ENCODE results near the gene HNMT. TPM values are rescaled to one million over a fixed set of nuclear protein-coding genes. Genes with fewer than 3 reads are reported as not detected.

Gene HNMT
- total RNA-seq, 4 donors from 2014 or later = 18.1 to 63.9 (median 31.5) TPM

DNA sequence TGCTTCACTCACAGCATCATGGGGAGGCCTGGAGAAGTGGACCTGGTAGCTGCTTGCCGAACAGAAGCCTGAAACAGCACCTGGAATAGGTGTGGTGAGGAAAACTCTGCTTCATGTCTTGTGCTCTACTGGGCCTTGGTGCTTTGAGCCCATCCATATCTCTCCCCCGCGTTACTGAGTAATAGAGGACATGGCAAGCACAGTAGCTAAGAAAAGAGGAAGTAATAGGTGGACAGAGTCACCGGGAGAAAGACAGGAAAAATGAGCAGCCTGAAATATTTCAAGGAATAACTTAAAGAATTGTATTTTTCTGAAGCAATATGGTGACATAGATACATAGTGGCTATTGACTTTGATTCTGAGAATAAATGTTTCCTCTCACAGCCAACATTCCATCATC is 14.0 kb upstream of the HNMT start:
- Histone ChIP-seq H3K9me3 (no peaks in the 10 kb centered on the region), H3K27ac (no peak overlapping the region), H3K27me3 (no peaks in the 10 kb centered on the region), H3K4me3 (no peak overlapping the region), H3K4me1 (no peaks in the 10 kb centered on the region), H3K36me3 (no peaks in the 10 kb centered on the region)
- DNase-seq (ENCODE audit: low spot score in 2 of 2) = no peak
- 88 to 92% methylated on average over 4 of the region's 4 CpGs for WGBS, 2 donors
- TF ChIP-seq, protein P1, sequence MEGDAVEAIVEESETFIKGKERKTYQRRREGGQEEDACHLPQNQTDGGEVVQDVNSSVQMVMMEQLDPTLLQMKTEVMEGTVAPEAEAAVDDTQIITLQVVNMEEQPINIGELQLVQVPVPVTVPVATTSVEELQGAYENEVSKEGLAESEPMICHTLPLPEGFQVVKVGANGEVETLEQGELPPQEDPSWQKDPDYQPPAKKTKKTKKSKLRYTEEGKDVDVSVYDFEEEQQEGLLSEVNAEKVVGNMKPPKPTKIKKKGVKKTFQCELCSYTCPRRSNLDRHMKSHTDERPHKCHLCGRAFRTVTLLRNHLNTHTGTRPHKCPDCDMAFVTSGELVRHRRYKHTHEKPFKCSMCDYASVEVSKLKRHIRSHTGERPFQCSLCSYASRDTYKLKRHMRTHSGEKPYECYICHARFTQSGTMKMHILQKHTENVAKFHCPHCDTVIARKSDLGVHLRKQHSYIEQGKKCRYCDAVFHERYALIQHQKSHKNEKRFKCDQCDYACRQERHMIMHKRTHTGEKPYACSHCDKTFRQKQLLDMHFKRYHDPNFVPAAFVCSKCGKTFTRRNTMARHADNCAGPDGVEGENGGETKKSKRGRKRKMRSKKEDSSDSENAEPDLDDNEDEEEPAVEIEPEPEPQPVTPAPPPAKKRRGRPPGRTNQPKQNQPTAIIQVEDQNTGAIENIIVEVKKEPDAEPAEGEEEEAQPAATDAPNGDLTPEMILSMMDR (IDR thresholded peaks at IDR 0.05) = no peak
- no peak for TF ChIP-seq EP300 (IDR thresholded peaks at IDR 0.05)
- TF ChIP-seq POLR2A (IDR thresholded peaks at IDR 0.05) = no peak

DNA sequence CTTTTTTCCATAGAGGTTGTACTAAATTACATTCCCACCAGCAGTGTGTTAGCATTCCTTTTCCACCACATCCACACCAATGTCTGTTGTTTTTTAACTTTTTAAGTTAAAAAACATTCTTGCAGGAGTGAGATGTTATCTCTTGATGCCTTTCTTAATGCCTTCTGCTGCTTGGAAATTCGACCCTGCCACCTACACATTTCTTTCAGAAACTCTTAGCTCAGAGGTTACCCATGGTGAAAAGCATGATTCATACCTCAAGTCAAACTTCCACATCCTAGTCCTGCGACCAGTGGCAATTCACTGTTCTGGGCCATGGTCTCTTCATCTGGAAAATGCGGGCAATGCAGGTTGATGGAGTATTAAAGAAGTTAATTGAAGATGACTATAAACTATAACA is 12.7 kb upstream of the HNMT start:
- TF ChIP-seq EP300 (IDR thresholded peaks at IDR 0.05) = no peak
- TF ChIP-seq POLR2A (IDR thresholded peaks at IDR 0.05) = no peak
- TF ChIP-seq, protein P1 (IDR thresholded peaks at IDR 0.05) = no peak
- 80 to 82% methylated on average over 3 of the region's 3 CpGs for WGBS, 2 donors
- Histone ChIP-seq H3K9me3 (no peaks in the 10 kb centered on the region), H3K36me3 (no peaks in the 10 kb centered on the region), H3K4me1 (no peaks in the 10 kb centered on the region), H3K27me3 (no peaks in the 10 kb centered on the region), H3K4me3 (no peak overlapping the region), H3K27ac (no peak overlapping the region)
- DNase-seq (ENCODE audit: low spot score in 2 of 2) = no peak

DNA sequence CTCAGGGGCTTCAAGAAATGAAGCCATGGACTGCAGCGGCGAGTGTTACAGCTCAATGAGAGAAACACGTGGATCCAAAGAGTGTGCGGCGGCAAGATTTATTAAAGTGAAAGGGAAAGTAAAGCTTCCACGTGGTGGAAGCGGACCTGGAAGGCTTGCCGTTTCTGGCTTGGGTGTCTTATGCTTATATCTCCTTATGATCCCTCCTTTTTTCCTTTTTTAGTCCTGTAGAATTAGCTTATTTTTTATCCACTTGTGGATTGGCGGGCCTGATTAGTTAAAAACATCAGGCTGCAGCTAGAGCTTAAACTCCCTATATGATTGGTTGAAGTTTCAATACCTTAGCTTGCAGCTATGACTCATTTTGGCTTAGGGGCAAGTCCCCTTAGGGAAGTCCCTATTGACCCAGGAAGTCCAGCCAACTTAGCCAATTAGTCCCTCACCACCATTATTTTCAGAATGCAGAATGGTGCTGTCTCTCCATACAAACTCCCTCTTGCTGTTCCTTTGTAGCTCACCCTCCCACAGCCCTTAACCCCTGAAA is 11.6 kb upstream of the HNMT start:
- WGBS, 2 donors = 70 to 93% methylated on average over 9 of the region's 9 CpGs

DNA sequence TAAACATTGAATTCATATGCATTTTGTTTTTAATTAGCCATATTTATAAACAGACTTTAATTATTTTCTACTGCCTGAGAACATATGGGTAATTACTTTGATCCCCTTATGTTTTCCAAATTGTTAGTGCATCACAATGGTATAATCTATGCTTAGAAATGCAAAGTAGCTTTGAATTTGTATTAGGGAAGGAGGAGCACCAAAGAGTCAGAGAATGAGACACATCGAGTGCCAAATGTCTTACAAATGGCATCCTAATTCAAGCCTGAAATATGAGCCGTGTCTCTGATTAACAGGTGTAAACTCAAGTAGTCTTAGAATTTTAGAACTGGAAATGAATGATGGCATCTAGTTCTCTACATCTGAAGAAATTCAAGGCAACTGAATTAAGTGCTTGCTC is 8.7 kb upstream of the HNMT start:
- Histone ChIP-seq H3K4me1 (no peaks in the 10 kb centered on the region), H3K27me3 (no peaks in the 10 kb centered on the region), H3K9me3 (no peaks in the 10 kb centered on the region), H3K27ac (no peak overlapping the region), H3K36me3 (no peaks in the 10 kb centered on the region), H3K4me3 (no peak overlapping the region)
- 89 to 93% methylated on average over 2 of the region's 2 CpGs for WGBS, 2 donors
- no peak for DNase-seq (ENCODE audit: low spot score in 2 of 2)
- TF ChIP-seq, protein P1 (IDR thresholded peaks at IDR 0.05) = no peak
- TF ChIP-seq POLR2A (IDR thresholded peaks at IDR 0.05) = no peak
- TF ChIP-seq EP300 (IDR thresholded peaks at IDR 0.05) = no peak

More for the DNA sequence above, 11.6 kb upstream of the HNMT start:
- no peaks in the 10 kb centered on the region for H3K27me3 ChIP-seq
- H3K4me1 ChIP-seq = no peaks in the 10 kb centered on the region
- TF ChIP-seq EP300 (IDR thresholded peaks at IDR 0.05) = no peak
- TF ChIP-seq, protein P1 (IDR thresholded peaks at IDR 0.05) = no peak
- no peak for TF ChIP-seq POLR2A (IDR thresholded peaks at IDR 0.05)
- DNase-seq (ENCODE audit: low spot score in 2 of 2) = no peak
- no peaks in the 10 kb centered on the region for H3K9me3 ChIP-seq
- no peak overlapping the region for H3K27ac ChIP-seq
- H3K36me3 ChIP-seq = no peaks in the 10 kb centered on the region
- H3K4me3 ChIP-seq = peak overlapping the region in 2 of 4 donors; percentile 5 to 35

DNA sequence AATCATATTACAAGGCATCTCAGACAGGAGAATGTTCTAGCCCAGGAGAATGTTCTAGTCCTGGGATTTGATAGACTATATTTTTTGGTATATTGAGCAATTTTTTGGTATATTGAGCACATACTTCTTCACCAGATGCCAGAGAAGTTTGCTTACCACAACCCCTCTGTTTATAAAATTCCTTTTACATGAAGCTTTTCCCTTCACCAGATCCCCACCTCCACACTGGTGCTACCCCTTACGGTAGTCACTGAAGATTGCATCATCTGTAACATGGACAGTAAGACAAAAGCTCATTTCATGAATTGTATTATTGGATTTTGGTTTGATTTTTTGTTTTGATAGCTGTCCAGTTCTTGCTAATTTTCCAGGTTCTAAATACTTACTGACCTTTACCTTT is 7.2 kb upstream of the HNMT start:
- H3K9me3 ChIP-seq = no peaks in the 10 kb centered on the region
- no peaks in the 10 kb centered on the region for H3K36me3 ChIP-seq
- no peaks in the 10 kb centered on the region for H3K4me1 ChIP-seq
- no peak overlapping the region for H3K27ac ChIP-seq
- 18 to 57% methylated on average over 1 of the region's 1 CpG for WGBS, 2 donors
- TF ChIP-seq, protein P1 (IDR thresholded peaks at IDR 0.05) = no peak
- TF ChIP-seq POLR2A (IDR thresholded peaks at IDR 0.05) = no peak
- no peak for TF ChIP-seq EP300 (IDR thresholded peaks at IDR 0.05)
- no peak overlapping the region for H3K4me3 ChIP-seq
- H3K27me3 ChIP-seq = no peaks in the 10 kb centered on the region
- no peak for DNase-seq (ENCODE audit: low spot score in 2 of 2)

Measured in tibial nerve (tissue), 4 donors.